Uterus (tissue), 2 donors: ENCODE data around the gene CRYL1.

Source experiments
- POLR2A ChIP-seq, 2 donors: fragments of 450-650 bp; IDR thresholded peaks; one replicate each; pipeline ENCODE4 v1.6.1; 2016; ENCODE audit warnings: antibody characterized with exemption in 2 of 2, mild to moderate bottlenecking in 1 of 2, moderate library complexity in 1 of 2
- TF ChIP-seq, protein P1 (sequence below), 4 experiments: fragments of 200-600 bp in 2 of 4; fragments of 450-650 bp in 2 of 4; sonication (generic) in 2 of 4; IDR thresholded peaks; one replicate each; pipeline ENCODE4 v1.5.1; 2016 to 2019; ENCODE audit warnings: antibody characterized with exemption in 4 of 4, mild to moderate bottlenecking in 2 of 4, moderate library complexity in 1 of 4

DNA sequence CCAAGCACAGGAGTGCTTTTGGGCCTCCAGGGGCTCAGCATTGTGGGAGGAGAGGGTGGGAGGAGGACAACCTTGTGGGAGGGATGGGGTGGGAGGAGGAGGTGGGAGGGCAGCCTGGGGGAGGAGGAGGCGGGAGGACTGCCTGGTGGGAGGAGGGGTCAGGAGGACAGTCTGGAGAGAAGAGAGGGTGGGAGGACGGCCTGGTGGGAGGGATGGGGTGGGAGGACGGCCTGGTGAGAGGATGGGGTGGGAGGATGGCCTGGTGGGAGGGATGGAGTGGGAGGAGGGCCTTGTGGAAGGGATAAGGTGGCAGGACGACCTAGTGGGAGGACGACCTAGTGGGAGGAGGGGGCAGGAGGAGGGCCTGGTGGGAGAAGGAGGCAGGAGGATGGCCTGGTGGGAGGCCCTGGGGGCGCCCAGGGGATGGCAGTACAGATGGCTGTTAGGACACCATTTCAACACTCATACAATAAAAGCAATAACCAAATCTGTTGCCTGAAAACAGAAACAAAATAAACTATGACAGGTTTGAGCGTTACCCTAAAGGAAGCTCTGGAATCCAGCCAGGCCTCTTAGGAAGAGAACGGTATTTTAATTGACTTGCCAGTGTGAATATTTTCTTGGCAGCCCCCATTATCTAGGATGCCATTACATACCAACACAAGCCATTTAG, 63.7 kb downstream of the CRYL1 start:
- TF ChIP-seq, protein P1, sequence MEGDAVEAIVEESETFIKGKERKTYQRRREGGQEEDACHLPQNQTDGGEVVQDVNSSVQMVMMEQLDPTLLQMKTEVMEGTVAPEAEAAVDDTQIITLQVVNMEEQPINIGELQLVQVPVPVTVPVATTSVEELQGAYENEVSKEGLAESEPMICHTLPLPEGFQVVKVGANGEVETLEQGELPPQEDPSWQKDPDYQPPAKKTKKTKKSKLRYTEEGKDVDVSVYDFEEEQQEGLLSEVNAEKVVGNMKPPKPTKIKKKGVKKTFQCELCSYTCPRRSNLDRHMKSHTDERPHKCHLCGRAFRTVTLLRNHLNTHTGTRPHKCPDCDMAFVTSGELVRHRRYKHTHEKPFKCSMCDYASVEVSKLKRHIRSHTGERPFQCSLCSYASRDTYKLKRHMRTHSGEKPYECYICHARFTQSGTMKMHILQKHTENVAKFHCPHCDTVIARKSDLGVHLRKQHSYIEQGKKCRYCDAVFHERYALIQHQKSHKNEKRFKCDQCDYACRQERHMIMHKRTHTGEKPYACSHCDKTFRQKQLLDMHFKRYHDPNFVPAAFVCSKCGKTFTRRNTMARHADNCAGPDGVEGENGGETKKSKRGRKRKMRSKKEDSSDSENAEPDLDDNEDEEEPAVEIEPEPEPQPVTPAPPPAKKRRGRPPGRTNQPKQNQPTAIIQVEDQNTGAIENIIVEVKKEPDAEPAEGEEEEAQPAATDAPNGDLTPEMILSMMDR (IDR thresholded peaks at IDR 0.05) = no peak
- TF ChIP-seq POLR2A (IDR thresholded peaks at IDR 0.05) = no peak
